Measurements from ENCODE around the gene ZNG1F.
"Not testable (repeated sequence)": the region's sequence is repeated elsewhere in the genome, so short reads cannot be mapped to it uniquely, and the experiment has no call there.

The ZNG1F gene

DNA sequence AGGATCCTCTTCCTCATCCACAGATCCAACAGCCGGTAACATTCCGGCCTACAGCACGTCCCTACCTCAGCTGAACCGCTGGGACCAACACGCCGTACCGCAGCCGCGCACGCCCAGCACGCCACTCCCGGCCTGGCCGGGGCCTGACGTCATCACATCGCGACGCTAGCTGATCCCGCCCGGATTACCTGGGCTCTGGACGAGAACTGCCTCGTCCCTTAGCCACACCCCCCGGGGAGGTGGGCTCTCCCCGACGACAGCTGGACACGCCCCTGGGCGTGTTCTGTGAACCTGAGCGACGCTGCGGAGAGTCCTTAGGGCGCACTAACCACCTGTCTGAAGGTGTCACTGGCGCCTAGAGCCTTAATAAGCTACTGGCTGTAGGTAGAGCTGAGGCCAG is at the start of gene ZNG1F:
TSS of gene ZNG1F (minus strand) at position 101 of the 400 bp plus-strand sequence. CDS start at position 42, 59 bp downstream.
- DNase-seq (ENCODE audit: low read depth in 2 of 2), result not testable (repeated sequence)

- not testable (repeated sequence) for DNase-seq (ENCODE audit: low read depth in 2 of 2)
Measured at GRCh38 chr9:41237110-41237749, 48.1 kb upstream of the ZNG1F start.

GRCh38 chr9:41236486-41237109 is 47.5 kb upstream of the ZNG1F start:
- DNase-seq (ENCODE audit: low read depth in 2 of 2), result not testable (repeated sequence)

DNA sequence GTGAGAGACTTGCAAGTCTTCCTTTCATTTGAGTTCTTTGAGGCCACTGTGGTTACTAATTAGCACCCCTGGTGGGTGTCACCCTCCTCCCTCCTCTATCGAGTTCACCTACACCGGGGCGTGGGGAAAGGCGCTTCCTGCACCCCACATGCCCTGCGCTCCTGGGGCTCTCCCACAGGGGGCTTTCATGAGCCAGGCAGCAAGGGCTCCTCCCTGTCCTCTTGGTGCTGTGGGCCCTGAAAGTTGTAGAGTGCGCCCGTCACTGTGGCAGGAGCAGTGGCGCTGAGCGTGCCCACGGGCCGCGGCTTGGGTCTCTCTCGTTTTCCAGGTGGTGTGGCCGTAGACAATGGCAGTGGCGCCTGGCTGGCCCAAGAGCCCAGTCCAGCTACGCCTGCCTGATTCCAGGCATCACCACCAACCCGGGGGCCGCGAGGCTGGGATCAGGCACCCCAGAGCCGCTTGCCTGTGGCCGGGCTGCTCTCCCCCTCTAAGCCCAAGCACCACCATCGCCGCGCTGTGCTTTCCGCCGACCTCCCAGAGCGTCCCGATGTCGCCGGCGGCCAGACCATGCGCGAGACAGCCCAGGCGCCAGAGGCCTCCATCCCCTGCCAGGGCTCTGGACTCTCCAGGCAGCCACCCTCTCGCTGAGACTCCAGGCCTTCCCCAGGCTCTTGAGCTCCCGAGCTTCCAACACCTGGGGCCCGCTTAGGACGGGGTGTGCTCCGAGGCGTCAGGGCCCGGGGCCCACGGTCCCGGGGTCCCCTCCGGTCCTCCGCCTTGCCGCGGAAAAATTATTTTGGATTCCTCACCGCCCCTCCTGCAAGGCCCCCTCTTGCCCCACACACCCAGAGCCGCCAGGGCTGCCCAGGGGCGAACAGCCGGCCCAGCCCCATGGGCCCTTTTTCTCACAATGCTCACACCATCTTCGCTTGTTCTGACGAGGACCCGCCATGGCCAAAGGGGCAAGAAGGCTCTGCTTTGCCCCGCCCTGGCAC is 46.0 kb upstream of the ZNG1F start:
- DNase-seq (ENCODE audit: low read depth in 2 of 2), result not testable (repeated sequence)

GRCh38 chr9:41234221-41234620 is 45.1 kb upstream of the ZNG1F start:
- not testable (repeated sequence) for DNase-seq (ENCODE audit: low read depth in 2 of 2)

- not testable (repeated sequence) for DNase-seq (ENCODE audit: low read depth in 2 of 2)
Measured at GRCh38 chr9:41232326-41232725, 43.2 kb upstream of the ZNG1F start.

GRCh38 chr9:41230418-41230817 is 41.3 kb upstream of the ZNG1F start:
- not testable (repeated sequence) for DNase-seq (ENCODE audit: low read depth in 2 of 2)

GRCh38 chr9:41229408-41230401 is 40.6 kb upstream of the ZNG1F start:
- DNase-seq (ENCODE audit: low read depth in 2 of 2), result no peak

DNA sequence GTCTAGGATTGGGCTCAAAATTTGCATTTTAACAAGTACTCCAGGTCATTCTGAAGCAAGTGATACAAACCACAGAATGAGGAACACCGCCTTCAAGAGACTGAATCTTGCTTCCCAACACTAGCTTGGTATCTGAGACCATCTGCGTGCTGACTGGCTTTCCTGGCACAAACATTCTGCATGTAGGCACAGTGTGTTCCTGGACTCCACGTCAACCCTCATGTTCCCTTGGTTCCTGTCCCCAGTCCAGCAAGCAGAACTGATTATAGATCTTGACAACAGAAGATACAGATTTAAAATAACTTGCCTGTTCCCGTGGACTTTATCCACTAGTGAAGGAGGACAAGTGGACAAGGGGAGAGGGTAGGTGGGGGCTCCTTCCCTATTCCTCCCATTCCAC is 30.7 kb upstream of the ZNG1F start:
- not testable (repeated sequence) for DNase-seq (ENCODE audit: low read depth in 2 of 2)

DNA sequence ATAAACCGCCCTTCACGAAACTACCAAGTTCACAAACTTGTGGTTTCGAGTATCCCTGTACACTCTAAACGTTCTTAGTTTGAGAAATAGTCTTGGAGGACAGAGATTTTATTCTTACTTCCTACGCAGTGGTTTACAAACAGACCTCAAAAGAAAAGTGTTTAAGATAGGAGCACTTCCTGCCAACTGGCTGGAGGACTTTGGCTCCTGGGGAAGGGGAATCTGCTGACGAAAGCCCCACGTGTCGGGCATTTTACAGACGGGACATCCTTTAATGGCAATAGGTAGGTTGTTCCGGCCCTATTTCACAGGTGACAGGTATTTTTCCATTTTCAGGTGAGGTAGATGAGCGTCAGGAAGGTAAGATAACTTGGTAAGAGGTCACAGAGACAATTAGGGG is 678 bp downstream of the ZNG1F start:
- not testable (repeated sequence) for DNase-seq (ENCODE audit: low read depth in 2 of 2)

DNA sequence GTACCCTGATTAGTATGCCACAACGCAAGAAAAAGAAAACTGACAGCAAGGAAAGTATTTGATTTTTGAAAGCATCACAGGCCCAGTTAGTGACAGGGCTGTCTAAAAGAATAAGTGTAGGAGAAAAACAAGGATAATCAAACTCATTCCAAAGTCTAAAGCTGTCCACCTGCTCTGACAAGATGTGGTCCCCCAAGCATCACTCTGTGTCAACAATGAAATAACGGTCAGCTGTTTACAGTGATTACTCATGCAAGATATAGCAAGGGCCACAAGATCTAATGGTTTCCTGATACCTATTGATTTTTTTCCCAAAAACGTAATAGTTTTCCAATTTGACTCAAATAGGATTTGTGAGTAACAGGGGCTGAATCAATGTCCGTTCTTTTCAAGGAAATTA is 14.1 kb downstream of the ZNG1F start:
- DNase-seq (ENCODE audit: low read depth in 2 of 2), result not testable (repeated sequence)

GRCh38 chr9:41150116-41150515 is 39.0 kb downstream of the ZNG1F start:
- not testable (repeated sequence) for DNase-seq (ENCODE audit: low read depth in 2 of 2)

GRCh38 chr9:41141878-41142277 is 47.2 kb downstream of the ZNG1F start:
- DNase-seq (ENCODE audit: low read depth in 2 of 2), result not testable (repeated sequence)

- DNase-seq (ENCODE audit: low read depth in 2 of 2), result not testable (repeated sequence)
Measured at GRCh38 chr9:41128581-41128980, 60.5 kb downstream of the ZNG1F start, which contains the start of gene FOXD4L6. Gene FOXD4L6 (minus strand): TSS chr9:41128681. CDS start chr9:41128383, 298 bp downstream.

GRCh38 chr9:41126746-41127446 is 62.2 kb downstream of the ZNG1F start:
- DNase-seq (ENCODE audit: low read depth in 2 of 2), result not testable (repeated sequence)

- DNase-seq (ENCODE audit: low read depth in 2 of 2), result not testable (repeated sequence)
Measured at GRCh38 chr9:41125936-41126335, 63.2 kb downstream of the ZNG1F start.

GRCh38 chr9:41125109-41125658 is 63.9 kb downstream of the ZNG1F start:
- not testable (repeated sequence) for DNase-seq (ENCODE audit: low read depth in 2 of 2)

- not testable (repeated sequence) for DNase-seq (ENCODE audit: low read depth in 2 of 2)
Measured at GRCh38 chr9:41124250-41125108, 64.6 kb downstream of the ZNG1F start.

DNA sequence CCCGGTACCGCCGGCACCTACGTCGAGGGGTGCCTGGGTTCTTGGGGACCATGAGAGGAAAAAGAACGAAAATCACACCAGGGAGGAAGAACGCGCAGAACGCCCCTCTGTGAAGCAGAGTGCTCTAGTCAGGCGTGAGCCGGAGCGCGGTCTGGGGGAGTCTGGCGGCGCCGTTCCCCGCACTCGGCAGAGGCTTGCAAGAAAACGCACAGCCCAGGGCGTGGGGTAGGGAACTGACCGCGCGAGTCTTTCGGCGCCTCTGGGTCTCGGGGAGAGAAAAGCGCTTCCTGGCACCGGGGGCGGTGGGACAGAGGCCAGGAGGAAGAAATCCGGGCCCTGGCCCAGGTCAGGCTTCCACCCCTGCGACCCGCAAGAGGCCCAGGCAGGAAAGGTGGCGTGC is 65.3 kb downstream of the ZNG1F start:
- not testable (repeated sequence) for DNase-seq (ENCODE audit: low read depth in 2 of 2)
